Stimulated activated CD4-positive, alpha-beta T cell treated with anti-CD3 and anti-CD28 coated beads, Interleukin-15, amount 100 ng/mL, for 48 hours (primary cell): ENCODE results near the gene MTHFSD.
"Not testable (repeated sequence)": the region's sequence is repeated elsewhere in the genome, so short reads cannot be mapped to it uniquely, and the experiment has no call there.

Source experiments
- DNase-seq, 2 donors: peaks; one replicate each; pipeline ENCODE4 v3.0.0-alpha.2; 2020; ENCODE audit warnings: low read depth in 2 of 2

Gene MTHFSD, protein sequence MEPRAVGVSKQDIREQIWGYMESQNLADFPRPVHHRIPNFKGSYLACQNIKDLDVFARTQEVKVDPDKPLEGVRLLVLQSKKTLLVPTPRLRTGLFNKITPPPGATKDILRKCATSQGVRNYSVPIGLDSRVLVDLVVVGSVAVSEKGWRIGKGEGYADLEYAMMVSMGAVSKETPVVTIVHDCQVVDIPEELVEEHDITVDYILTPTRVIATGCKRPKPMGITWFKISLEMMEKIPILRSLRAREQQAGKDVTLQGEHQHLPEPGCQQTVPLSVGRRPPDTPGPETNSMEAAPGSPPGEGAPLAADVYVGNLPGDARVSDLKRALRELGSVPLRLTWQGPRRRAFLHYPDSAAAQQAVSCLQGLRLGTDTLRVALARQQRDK

DNA sequence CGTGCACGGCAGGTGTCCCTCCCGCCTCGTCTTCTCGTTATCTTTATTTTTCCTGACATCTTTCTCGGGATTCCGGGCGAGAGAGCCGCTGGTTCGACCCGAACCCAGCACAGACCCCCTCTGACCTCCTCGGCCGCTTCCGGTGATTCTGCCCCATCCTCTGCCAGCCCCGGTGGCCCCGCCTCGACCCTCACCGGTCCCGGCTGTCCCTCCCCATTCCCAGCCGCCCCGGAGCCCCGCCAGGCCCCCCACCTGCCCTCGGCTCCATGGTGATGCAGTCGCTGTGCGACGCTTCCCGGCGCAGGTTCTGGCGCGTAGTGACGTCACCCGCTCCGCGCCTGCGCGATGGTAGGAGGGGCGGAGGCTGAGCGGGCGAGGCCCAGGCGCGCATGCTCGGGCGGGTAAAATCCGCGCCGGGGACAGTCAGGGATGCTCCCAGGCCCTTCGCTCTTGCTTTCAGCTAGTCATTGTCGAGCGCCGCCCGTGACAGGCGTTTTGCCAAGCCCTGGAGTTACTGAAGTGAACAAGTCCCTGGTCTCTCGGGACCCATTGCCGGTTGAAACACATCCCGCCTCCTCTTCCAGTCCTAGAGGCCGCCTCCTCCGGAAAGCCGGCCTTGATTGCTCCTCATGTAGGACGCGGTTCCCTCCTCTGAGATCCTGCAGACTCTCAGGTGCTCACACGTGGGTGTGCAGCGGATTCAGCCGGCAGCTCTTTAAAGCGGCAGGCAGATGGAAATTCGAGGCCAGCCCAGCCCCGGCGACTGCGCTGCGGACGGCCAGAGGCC is at the start of gene MTHFSD:
Gene MTHFSD, minus strand, starts transcription at position 319 of the 787 bp plus-strand sequence. Its CDS starts 51 bp downstream, at position 268.
- DNase-seq, result peak; percentile 85 to 91

DNA sequence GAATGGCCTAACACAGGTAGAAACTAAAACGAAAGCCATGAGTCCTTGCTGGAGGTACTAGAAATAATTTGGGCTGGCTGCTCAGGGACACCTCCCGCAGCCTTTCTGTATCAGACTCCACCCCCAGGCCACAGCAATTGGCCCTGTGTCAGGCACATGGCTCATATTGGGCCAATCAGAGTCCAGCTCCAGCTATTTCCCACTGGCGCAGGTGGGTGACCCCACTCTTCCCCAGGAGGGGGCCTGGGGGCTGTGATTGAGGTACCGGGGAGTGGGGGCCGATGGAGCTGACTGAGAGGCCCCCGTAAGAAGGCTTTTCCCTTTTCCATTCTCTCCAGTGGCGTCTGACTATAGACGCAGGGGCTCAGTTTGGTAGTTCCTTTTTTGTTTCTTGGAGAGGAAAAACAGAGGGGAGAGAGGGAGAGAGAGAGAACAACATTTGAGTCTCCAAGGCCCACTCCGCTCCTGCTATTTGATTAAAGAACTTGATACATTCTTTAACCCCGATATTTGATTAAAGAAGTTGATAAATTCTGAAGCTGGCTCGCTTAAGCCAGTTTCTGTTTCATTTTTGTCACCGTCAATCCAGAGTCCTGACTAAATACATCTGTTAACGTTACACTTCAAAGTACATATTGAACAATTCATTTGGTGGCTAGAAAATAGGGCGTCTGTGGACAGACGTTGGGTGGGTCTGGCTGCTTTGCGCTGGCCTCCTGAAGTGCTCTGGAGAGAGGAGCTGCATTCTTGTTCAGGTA is 49.6 kb upstream of the MTHFSD start:
- DNase-seq, result peak in 1 of 2 donors; percentile 7

DNA sequence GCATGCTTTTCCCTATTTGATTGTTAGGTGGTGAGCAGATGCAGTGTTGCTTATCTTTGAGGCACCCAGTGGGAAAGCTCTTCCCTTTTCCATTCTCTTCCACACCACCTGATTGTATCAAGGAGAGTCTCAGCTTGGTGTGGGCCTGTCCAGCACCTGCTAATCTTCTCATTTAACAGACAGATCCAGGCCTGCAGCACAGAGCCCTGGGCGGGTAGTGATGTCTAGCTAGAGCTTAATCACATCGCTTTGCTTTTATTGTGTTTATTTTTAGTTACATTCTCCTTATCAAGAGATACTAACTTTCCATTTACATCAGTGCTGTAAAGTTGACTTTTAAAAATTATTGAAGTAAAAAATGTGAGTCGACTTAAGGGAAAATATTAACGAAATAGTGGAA is 47.5 kb upstream of the MTHFSD start:
- no peak for DNase-seq

DNA sequence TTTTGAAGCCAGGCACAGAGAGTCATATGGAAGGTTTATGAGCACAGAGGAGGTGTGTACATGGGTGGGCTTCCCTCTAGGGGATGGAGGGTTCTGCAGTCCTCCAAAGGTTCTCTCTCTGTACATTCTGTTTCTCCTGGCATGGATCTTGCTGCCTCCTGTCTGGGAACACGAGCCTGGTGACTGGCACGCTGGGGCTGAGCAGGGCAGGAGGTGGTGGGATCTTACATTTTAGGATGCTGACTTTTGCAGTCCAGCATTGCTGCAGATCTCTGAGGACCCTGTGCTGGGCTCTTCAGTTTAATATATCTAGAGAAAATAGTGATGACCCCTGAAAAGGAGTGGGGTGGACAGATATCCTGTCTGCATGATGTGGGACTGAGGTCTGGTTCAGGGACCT is 46.3 kb upstream of the MTHFSD start:
- no peak for DNase-seq

DNA sequence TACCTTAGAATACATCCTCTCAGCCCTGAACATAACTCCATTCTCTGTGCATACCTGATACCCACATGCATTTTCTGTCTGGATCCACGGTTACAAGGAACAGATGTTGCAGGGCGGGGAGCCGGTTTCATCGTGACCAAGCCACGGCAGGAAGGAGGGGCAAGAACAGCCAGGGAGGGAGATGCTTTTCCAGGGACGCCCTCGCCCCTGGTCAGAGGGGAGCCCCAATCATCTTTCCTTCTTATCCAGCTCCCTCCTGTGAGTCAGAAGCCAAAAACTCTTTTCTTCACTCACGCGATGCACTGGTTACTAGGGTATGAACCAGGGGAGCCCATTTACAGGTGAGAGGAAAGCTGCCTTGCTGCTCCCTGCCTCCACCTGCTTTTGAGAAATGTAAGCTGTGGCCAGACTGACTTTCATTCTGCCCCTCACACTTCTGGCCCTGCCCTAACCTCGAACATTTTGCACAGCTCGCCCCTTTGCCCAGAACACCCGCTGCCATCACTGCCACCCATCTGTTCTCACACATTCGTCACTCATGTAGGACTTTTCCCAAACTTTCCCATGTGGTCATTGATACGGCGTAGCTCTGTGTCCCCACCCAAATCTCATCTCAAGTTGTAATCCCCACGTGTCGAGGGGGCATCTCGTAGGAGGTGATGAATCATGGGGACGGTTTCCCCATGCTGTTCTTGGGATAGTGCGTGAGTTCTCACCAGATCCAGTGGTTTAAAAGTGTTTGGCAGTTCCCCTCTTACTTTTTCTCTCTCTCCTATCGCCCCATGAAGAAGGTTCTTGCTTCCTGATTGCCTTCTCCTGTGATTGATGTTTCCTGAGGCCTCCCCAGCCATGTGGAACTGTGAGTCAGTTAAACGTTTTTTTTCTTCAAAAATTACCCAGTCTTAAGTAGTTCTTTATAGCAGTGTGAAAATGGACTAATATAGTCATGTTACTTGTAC is 43.9 kb upstream of the MTHFSD start:
- DNase-seq, result no peak

DNA sequence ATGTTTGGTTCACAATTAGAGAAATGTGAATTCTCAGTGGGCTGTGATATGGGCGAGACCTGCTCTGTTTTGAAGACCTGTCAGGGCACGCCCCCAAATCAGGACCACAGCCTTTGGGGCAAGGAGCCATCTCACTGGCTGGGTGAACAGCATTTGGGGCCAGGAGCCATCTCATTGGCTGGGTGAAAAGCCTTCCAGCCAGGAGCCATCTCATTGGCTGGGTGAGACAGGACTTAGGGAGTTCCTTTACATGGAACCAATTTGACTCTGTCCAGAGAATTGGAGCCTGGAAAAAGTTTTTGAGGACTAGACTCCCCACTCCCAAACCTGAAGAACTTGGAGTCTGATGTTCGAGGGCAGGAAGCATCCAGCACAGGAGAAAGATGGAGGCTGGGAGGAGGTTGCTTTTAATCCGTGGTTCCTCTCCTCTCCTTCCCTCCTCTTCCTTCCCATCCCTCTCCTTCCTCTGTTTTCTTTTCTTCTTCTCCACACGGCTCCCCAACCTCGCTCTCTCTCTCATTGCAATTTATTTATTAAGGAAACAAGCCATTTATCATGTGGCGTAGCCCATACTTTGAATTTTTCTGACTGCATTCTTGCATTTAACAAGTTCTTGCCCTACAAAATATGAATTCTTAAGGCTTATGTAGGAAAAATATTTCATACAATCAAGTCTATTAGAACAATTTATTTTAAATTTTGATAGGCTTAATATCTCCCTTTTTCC is 43.0 kb upstream of the MTHFSD start:
- DNase-seq, result no peak

DNA sequence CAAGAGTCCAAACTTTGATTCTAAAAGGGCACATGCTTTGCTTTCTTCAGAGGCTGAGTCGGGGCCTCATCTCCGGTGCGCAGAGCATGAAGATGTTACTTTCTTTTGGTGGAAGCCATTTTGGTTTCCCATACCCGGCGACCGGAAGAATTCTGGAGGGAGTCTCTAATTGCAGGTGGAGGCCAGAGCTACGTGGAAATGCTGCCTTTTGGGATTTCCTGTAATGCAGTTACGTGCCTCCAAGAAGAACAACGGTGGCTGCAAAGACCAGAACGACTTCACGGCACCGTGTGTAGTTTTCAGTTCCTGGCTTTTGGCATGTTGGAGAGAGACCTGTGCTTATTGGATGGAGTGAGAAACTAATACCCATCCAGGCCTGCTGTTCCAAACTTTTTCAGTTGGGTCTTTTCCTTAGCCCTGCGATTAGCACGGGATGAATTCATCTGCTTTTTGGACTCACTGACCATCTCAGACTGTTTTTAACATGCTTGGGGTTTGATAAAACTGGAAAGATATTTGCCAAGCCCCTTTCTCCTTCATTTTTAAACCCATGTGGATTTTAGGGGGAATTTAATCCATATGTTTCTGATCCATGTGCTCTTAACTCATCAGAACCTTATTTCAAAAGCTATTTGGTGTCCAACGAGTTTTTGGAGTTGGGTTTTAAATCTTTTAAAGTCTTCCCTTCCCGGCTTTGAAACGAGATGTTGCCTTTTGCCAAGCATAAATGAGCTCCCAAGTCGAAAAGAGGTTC is 42.3 kb upstream of the MTHFSD start:
- DNase-seq, result no peak

DNA sequence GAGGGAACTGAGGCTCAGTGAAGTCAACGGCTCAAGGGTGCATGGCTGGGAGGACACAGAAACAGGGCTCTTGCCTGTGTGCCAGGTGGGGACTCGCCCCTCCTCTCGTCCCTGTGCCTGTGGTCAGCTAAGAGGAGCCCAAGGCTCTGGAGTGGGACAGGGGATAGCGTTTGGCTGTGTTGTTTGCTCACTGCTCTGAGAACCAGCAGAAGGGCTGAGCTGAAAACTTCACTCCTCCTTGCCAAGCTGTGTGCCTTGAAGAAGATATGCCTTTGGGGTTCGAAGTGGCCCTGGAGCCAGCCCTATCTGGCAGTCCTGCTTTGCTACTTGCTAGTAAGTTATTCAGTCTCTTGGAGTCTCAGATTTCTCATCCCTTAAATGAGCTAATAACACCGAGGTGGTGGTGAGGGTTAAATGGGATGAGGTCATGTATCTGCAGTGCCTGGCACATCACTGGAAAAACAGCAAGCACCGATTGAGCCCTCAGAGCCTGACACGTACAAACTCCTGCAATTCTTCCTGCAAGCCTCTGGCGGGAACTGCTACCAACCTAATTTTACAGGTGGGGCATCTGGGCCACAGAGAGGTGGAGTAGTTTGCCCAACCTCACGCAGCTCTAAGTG is 41.1 kb upstream of the MTHFSD start:
- DNase-seq, result no peak

DNA sequence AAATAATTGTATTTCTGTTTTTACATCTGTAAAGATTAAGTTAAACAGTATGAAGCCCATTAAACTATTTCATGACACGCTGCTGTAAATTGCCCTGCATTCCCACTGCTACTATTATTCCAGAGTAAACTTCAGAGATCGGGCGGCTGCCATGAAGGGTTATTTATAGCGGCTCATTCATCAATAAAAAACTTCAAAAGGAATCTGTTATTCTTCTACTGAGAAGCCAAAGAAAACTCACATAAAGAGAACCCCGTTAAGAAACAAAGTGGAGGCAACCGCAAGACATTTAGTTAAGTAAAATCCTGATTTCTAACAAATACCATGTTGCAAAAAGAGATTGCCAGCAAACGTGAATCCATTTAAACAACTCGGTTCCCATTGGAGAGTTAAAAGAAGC is 39.7 kb upstream of the MTHFSD start:
- no peak for DNase-seq

DNA sequence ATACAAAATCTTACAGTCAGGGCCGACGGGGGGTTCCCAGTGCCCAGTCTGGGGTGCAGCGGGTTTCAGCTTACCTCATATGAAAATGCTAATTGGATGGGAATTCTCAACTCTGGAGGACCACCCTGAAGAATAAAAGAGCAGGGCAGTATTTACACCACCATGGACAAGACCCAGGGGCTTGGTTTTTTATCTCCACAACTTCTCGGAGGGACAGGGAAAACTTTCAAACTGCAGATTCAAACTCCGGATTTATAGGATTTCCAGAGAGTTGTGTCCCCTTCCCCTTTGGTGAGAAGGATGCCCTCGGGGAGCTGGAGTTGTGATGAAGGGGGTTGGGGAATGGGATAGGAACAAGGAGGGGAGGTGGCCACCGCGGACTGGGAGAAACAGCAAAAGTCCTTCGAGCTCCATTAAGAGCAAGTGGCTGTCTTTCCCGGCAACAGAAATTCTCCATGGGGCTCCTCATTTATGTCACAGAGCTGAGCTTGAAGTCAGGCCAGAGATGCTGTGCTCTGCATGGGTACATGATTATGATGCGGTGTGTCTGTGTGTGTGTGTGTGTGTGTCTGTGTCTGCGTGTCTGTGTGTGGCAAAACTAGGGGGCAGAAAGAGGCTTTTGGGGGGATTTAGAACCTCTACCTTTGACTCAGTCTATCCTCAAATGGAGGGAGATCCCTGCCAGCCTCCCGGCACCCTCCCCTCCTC is 39.0 kb upstream of the MTHFSD start:
- DNase-seq, result no peak

DNA sequence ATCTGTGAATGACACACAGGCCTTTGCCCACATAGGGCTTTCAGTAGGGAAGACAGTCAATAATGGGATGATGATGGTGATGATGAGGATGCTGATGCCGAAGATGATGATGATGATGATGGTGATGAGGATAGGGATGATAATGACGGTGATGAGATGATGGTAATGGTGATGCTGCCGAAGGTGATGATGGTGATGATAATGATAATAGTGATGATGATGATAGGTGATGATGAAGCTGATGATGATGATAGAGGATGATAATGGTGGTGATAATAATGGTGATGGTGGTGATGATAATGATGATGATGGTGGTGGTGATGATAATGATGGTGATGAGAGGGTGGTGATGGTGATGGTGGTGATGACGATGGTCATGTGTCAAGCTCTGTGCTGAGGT is 36.2 kb upstream of the MTHFSD start:
- no peak for DNase-seq

DNA sequence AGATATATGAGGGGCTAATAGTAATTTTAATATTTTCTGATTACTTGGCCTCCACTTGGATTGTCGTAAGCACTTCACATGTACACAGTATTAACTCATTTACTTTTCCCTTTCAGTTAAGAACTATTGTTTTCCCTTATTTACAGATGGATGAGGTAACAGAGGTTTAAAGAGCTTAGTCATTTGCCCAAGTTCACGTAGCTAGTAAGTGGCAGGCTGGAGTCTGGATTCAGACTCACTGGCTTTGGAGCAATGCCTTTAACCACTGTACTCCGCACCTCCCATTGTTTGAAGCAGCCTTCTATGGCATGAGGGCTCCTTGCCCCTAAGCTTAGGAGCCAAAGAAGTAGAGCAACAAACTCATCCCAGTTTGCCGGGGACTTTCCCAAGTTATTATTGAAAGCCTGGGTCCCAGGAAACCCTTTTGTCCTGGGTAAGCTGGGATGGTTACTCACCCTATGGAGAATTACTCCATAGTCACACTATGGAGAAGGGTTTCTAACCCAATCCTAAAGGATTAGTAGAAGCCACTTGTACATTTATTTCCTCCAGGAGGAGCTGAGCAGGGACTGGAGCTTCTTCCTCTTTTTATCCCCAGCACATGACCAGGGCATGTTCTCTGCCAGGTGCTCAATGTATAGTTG is 35.6 kb upstream of the MTHFSD start:
- no peak for DNase-seq

DNA sequence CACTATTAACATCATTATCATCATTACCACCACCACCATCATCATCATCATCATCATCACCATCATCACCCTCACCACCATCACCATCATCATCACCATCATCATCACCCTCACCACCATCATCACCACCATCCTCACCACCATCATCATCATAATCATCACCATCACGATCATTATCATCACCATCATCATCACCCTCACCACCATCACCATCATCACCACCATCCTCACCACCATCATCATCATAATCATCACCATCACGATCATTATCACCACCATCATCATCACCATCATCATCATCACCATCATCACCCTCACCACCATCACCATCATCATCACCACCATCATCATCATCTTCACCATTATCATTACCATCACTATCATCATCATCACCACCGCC is 32.9 kb upstream of the MTHFSD start:
- not testable (repeated sequence) for DNase-seq

DNA sequence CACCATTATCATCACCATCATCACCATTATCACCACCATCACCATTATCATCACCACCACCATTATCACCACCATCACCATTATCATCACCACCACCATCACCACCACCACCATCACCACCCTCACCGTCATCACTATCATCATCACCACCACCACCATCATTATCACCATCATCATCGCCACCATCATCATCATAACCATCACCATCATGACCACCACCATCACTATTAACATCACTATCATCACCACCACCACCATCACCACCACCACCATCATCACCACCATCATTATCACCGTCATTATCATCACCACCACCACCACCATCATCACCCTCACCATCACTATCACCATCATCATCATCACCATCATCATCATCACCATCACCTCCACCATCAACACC is 32.5 kb upstream of the MTHFSD start:
- DNase-seq, result no peak

DNA sequence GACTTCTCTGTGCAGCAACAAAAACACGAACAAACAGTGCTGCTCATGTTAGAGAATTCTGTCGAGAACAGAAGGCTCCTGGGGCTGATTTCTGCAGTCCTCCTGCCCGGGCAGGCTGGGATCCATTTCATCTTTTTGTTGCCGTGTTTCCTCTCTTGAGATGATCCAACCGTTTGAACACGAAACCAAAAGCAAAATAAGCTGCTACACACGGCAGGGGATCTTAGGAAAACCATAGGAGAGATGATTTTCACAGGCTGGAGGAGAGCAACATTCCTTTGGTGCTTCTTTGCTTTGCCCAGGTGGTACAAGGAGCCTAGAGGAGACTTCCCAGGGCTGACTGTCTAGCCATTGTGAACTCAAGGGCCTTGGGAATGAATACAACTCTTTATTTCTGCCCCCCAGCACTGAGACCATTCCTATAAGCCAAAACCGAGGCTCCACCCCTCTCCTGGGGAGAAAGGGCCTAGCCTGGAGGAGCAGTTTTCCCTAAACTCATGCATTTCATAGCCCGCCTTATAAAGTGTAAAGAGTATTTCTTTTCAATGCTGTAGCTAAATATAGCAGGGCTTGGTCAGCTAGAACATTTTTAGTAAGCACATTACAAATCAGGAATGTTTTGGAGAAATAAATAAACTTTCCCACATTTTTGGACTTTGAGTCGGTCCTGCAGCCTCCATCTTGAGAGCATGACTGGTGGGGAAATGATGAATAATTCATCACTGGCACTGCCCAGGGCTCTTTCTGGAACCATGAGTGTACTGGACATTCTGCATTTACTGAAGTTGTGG is 31.0 kb upstream of the MTHFSD start:
- DNase-seq, result no peak

DNA sequence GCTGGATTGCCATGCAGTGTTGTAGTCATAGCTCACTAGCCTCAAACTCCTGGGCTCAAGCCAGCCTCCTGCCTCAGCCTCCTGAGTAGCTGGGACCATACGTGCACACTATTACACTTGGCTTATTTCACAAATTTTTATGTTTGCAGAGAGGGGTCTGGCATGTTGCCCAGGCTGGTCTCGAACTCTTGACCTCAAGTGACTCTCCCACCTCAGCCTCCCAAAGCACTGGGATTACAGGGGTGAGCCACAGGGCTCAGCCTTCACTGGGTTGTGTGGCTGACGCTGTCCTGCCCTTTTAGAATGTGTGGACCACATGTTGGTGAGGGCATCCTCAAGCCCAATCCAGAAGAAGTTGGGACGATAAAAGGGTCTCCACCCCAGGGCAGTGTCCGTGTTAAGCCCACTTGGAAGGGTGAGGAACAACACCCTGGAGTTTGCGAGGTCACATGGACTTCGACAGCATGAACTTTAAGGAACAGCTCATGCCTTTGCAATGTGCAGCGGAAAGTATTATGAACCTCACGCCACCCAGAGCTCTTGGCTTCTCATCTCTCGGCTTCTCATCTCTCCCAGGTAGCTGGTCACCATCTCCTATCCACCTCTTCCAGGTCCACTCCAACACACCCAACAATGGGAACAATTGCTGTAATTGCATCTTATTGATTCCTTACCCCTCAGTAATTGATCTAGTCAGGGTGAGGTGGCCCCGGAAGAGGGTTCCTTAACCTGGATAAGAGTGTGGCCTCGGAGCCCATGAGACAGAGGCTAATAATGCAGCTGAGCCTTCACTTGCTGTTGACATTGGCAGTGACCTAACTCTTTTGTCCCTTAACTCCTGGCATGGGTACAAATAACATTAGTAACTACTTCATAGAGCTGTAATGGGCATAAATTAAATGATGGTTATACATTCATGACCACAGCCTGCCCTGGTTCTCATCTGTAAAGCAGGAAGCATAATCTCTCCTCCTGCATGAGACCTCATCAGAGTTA is 30.0 kb upstream of the MTHFSD start:
- DNase-seq, result no peak
